OCI-LY1 (cell line): ENCODE results near the gene EVI5L.

Experiments
- EZH2 ChIP-seq: fragments of 200-600 bp; sonication (generic), shearing (Covaris generic); IDR thresholded peaks from 2 replicates; pipeline ENCODE4 v1.8.0; 2017; ENCODE audit warnings: borderline replicate concordance, mixed run types, mild to moderate bottlenecking, antibody characterized with exemption, low read length, moderate library complexity, mixed read lengths
- TF ChIP-seq, protein P1 (sequence below): fragments of 200-600 bp; sonication (generic), shearing (Covaris generic); IDR thresholded peaks from 2 replicates; pipeline ENCODE4 v1.5.1; 2017; ENCODE audit warnings: mild to moderate bottlenecking, antibody characterized with exemption, low read length, moderate library complexity, mixed read lengths

DNA sequence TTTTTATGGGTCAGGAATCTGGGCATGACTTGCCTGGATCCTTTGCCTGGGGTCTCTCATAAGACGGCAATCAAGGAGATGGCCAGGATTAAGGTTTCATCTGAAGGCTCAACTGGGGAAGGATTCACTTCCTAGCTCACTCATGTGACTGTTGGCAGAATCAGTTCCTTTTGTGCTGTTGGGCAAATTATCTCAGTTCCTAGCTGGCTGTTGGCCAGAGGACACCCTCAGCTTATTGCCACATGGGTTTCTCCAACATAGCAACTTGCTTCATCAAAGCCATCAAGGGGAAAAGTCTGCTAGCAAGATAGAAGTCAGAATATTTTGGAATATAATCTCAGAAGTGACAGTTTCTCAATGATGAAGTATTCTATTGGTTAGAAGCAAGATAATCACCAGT, 12.2 kb upstream of the EVI5L start:
- TF ChIP-seq, protein P1, sequence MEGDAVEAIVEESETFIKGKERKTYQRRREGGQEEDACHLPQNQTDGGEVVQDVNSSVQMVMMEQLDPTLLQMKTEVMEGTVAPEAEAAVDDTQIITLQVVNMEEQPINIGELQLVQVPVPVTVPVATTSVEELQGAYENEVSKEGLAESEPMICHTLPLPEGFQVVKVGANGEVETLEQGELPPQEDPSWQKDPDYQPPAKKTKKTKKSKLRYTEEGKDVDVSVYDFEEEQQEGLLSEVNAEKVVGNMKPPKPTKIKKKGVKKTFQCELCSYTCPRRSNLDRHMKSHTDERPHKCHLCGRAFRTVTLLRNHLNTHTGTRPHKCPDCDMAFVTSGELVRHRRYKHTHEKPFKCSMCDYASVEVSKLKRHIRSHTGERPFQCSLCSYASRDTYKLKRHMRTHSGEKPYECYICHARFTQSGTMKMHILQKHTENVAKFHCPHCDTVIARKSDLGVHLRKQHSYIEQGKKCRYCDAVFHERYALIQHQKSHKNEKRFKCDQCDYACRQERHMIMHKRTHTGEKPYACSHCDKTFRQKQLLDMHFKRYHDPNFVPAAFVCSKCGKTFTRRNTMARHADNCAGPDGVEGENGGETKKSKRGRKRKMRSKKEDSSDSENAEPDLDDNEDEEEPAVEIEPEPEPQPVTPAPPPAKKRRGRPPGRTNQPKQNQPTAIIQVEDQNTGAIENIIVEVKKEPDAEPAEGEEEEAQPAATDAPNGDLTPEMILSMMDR = no peak
- TF ChIP-seq EZH2 = no peak
